DND-41 (cell line): ENCODE results near the gene FLNB.

Source experiments
- CTCF ChIP-seq: IDR thresholded peaks from 2 replicates; pipeline ENCODE4 v1.5.1; 2012; ENCODE audit warnings: borderline replicate concordance, low read length, moderate library complexity, mild to moderate bottlenecking; ENCODE audit not compliant: poor library complexity, severe bottlenecking; ENCODE audit errors: extremely low read depth
- EZH2 ChIP-seq: IDR thresholded peaks from 3 replicates; pipeline ENCODE4 v1.6.1; 2012; ENCODE audit warnings: borderline replicate concordance, low read depth, mild to moderate bottlenecking, moderate library complexity, low read length, inconsistent platforms; ENCODE audit not compliant: severe bottlenecking

DNA sequence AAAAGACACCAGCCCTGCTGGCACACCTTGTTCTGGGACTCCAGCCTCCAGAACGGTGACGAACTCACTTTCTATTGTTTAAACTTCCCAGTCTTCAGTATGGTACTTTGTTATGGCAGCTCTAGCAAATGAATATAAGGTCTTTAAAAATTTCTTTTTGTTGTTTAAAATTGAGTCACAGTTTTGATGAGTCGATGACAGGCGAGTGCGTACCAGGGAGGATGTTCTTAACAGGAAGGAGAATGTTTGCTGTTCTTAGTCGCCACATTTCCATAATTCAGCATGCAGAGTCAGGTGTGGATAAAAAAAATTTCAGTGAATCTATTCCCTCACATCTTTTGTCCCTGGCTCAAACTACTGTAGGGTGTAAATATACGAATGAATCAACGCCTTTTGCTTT lies 190.1 kb downstream of the FLNB start:
- TF ChIP-seq CTCF (no peak), EZH2 (no peak)
